DND-41 (cell line): ENCODE data around the gene LBHD1.

ENCODE experiments used
- EZH2 ChIP-seq: IDR thresholded peaks from 3 replicates; pipeline ENCODE4 v1.6.1; 2012; ENCODE audit warnings: borderline replicate concordance, low read depth, mild to moderate bottlenecking, moderate library complexity, low read length, inconsistent platforms; ENCODE audit not compliant: severe bottlenecking
- TF ChIP-seq, protein P1 (sequence below): IDR thresholded peaks from 2 replicates; pipeline ENCODE4 v1.5.1; 2012; ENCODE audit warnings: borderline replicate concordance, low read length, moderate library complexity, mild to moderate bottlenecking; ENCODE audit not compliant: poor library complexity, severe bottlenecking; ENCODE audit errors: extremely low read depth

DNA sequence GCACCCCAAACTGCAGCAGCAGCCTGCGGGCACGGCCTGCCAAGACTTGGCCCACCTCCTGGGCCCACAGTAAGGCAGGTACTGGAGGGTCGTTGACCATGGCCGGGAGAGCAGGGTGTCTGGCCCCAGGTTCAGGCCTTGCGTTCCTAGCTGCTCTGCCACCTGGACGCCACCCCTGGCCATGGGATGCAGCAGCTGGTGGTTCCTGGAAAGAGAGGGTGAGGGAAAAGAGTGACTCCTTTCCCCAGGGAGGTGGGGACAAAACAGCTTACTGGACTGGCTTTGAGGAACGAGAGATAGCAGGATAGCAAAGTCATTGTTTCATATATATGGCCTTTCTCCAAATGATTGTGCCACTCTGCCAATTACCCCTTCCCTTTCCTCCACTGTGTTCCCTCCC lies 33.3 kb upstream of the LBHD1 start:
- TF ChIP-seq, protein P1, sequence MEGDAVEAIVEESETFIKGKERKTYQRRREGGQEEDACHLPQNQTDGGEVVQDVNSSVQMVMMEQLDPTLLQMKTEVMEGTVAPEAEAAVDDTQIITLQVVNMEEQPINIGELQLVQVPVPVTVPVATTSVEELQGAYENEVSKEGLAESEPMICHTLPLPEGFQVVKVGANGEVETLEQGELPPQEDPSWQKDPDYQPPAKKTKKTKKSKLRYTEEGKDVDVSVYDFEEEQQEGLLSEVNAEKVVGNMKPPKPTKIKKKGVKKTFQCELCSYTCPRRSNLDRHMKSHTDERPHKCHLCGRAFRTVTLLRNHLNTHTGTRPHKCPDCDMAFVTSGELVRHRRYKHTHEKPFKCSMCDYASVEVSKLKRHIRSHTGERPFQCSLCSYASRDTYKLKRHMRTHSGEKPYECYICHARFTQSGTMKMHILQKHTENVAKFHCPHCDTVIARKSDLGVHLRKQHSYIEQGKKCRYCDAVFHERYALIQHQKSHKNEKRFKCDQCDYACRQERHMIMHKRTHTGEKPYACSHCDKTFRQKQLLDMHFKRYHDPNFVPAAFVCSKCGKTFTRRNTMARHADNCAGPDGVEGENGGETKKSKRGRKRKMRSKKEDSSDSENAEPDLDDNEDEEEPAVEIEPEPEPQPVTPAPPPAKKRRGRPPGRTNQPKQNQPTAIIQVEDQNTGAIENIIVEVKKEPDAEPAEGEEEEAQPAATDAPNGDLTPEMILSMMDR: no peak
- no peak for TF ChIP-seq EZH2
